Measurements from ENCODE around the gene SPATA1.

SPATA1 gene

GRCh38 chr1:84506002-84506728, at the start of gene SPATA1, which contains the start of gene GNG5:
SPATA1 (plus strand) TSS chr1:84506386; CDS start chr1:84516360, 9,974 bp downstream.
GNG5 (minus strand) TSS chr1:84506581; CDS start chr1:84506091, 490 bp downstream.
- Histone ChIP-seq H3K4me1 (peaks cover 4% of the 10 kb centered on the region), H3K36me3 (ENCODE audit: control insufficient read depth, insufficient read depth, low read length) (no peaks in the 10 kb centered on the region), H3K4me2 (ENCODE audit: low read length) (peak within 1 kb of the TSS; percentile 88), H2AFZ (peak within 1 kb of the TSS; percentile 87), H3K9ac (no peak within 1 kb of the TSS), H3K27ac (peak within 1 kb of the TSS; percentile 86), H3K9me3 (ENCODE audit: control insufficient read depth, low read length) (no peaks in the 10 kb centered on the region), H3K27me3 (ENCODE audit: control insufficient read depth, insufficient read depth, low read length) (no peaks in the 10 kb centered on the region), H3K79me2 (peaks cover 2% of the 10 kb centered on the region), H3K4me3 (ENCODE audit: low read depth, low read length) (peak within 1 kb of the TSS; percentile 93)
- no peak for TF ChIP-seq CTCF (IDR thresholded peaks at IDR 0.05)

GRCh38 chr1:84462118-84462517, 44.1 kb upstream of the SPATA1 start:
- TF ChIP-seq CTCF (IDR thresholded peaks at IDR 0.05): no peak
- H3K9ac ChIP-seq: no peak overlapping the region
- H2AFZ ChIP-seq: no peak overlapping the region

GRCh38 chr1:84467298-84467697, 38.9 kb upstream of the SPATA1 start:
- Histone ChIP-seq H3K79me2 (no peaks in the 10 kb centered on the region), H3K27ac (no peak overlapping the region), H3K36me3 (ENCODE audit: control insufficient read depth, insufficient read depth, low read length) (no peaks in the 10 kb centered on the region), H3K4me1 (no peaks in the 10 kb centered on the region), H3K9me3 (ENCODE audit: control insufficient read depth, low read length) (no peaks in the 10 kb centered on the region), H3K27me3 (ENCODE audit: control insufficient read depth, insufficient read depth, low read length) (no peaks in the 10 kb centered on the region), H3K9ac (no peak overlapping the region), H2AFZ (no peak overlapping the region), H3K4me3 (ENCODE audit: low read depth, low read length) (no peak overlapping the region), H3K4me2 (ENCODE audit: low read length) (no peak overlapping the region)
- TF ChIP-seq CTCF (IDR thresholded peaks at IDR 0.05): no peak

More at GRCh38 chr1:84462118-84462517, 44.1 kb upstream of the SPATA1 start:
- Histone ChIP-seq H3K9me3 (ENCODE audit: control insufficient read depth, low read length) (no peaks in the 10 kb centered on the region), H3K27ac (no peak overlapping the region), H3K27me3 (ENCODE audit: control insufficient read depth, insufficient read depth, low read length) (no peaks in the 10 kb centered on the region), H3K79me2 (no peaks in the 10 kb centered on the region), H3K4me1 (no peaks in the 10 kb centered on the region), H3K4me2 (ENCODE audit: low read length) (no peak overlapping the region), H3K36me3 (ENCODE audit: control insufficient read depth, insufficient read depth, low read length) (no peaks in the 10 kb centered on the region), H3K4me3 (ENCODE audit: low read depth, low read length) (no peak overlapping the region)

GRCh38 chr1:84476225-84476624, 30.0 kb upstream of the SPATA1 start:
- Histone ChIP-seq H3K36me3 (ENCODE audit: control insufficient read depth, insufficient read depth, low read length) (peaks cover 2% of the 10 kb centered on the region), H3K27me3 (ENCODE audit: control insufficient read depth, insufficient read depth, low read length) (no peaks in the 10 kb centered on the region), H3K4me2 (ENCODE audit: low read length) (no peak overlapping the region), H3K9me3 (ENCODE audit: control insufficient read depth, low read length) (no peaks in the 10 kb centered on the region), H3K27ac (no peak overlapping the region), H3K79me2 (no peaks in the 10 kb centered on the region), H3K9ac (no peak overlapping the region), H2AFZ (no peak overlapping the region), H3K4me1 (no peaks in the 10 kb centered on the region), H3K4me3 (ENCODE audit: low read depth, low read length) (no peak overlapping the region)
- TF ChIP-seq CTCF (IDR thresholded peaks at IDR 0.05): no peak
